GM12878 (cell line): ENCODE results near the gene NSUN5. TPM values are rescaled to one million over a fixed set of nuclear protein-coding genes. Genes with fewer than 3 reads are reported as not detected.

ENCODE experiments used
- ATAC-seq: fragments of 200-7000 bp; cut with Tn5 transposase; 3 replicates; pipeline ENCODE4 v1.9.1; 2020; ENCODE audit warnings: mild to moderate bottlenecking, moderate library complexity
- BruUV-seq: library from RNA; stranded (reverse); fragments of 400-500 nt; replicated peaks from 2 replicates; lab custom pipeline; 2021; lab: Mats Ljungman, UMichigan
- CTCF ChIA-PET: fragments of 300-600 bp; sonication (Branson Sonifier 250); formaldehyde crosslinking; extraction: SDS; loops from one replicate; lab custom pipeline; 2021; ENCODE audit warnings: inconsistent platforms; lab: Yijun Ruan, JAX
- POLR2A ChIA-PET: fragments of 350-600 bp; formaldehyde crosslinking; extraction: SDS; loops from one replicate; lab custom pipeline; 2021; ENCODE audit warnings: inconsistent platforms; lab: Charles Lee
- RAD21 ChIA-PET: fragments of 300-600 bp; sonication (Branson Sonifier 250); formaldehyde crosslinking; loops from one replicate; lab custom pipeline; 2023; ENCODE audit warnings: antibody characterized with exemption; ENCODE audit not compliant: unreplicated experiment; lab: Charles Lee
- SMC1A ChIA-PET: fragments of 300-600 bp; sonication (Branson Sonifier 250); formaldehyde crosslinking; loops from one replicate; lab custom pipeline; 2023; ENCODE audit not compliant: unreplicated experiment, uncharacterized antibody; lab: Charles Lee
- DNase-seq: peaks from one replicate; pipeline ENCODE4 v3.0.0-alpha.2; 2011; ENCODE audit warnings: low read depth, low spot score
- FAIRE-seq: peaks from 3 replicates; lab custom pipeline; 2011; peaks lifted over from hg19 to GRCh38; lab: Jason Lieb, UNC
- H2AFZ ChIP-seq: 2 replicates; pipeline ENCODE4 v1.6.0; 2011; ENCODE audit warnings: low read depth, low read length, control low read depth; ENCODE audit not compliant: control insufficient read depth
- H3K27ac ChIP-seq: 2 replicates; pipeline ENCODE4 v1.5.1; 2011; ENCODE audit warnings: control low read depth; ENCODE audit not compliant: control insufficient read depth, insufficient read depth
- H3K27me3 ChIP-seq, 2 experiments: replicated peaks in 1 of 2; 2 replicates each; pipeline versions ENCODE4 v1.6.0 to v1.6.1; 2011; ENCODE audit warnings: low read length in 1 of 2; ENCODE audit not compliant: control insufficient read depth in 2 of 2, insufficient read depth in 2 of 2
- H3K36me3 ChIP-seq, 2 experiments: 2 replicates each; pipeline ENCODE4 v1.5.1; 2011; ENCODE audit warnings: low read length in 1 of 2; ENCODE audit not compliant: control insufficient read depth in 2 of 2, insufficient read depth in 2 of 2
- H3K4me1 ChIP-seq: 2 replicates; pipeline ENCODE4 v1.6.1; 2011; ENCODE audit warnings: mild to moderate bottlenecking, low read length, moderate library complexity, mixed read lengths; ENCODE audit not compliant: control insufficient read depth, insufficient read depth
- H3K4me2 ChIP-seq: 2 replicates; pipeline ENCODE4 v1.6.0; 2011; ENCODE audit warnings: control low read depth; ENCODE audit not compliant: control insufficient read depth, insufficient read depth
- H3K4me3 ChIP-seq: fragments of 200-600 bp; sonication (generic); 2 replicates; pipeline ENCODE4 v1.5.1; 2016
- H3K79me2 ChIP-seq: 2 replicates; pipeline ENCODE4 v1.6.0; 2011; ENCODE audit warnings: low read length; ENCODE audit not compliant: control insufficient read depth, insufficient read depth
- H3K9ac ChIP-seq: 2 replicates; pipeline ENCODE4 v1.8.0; 2011; ENCODE audit warnings: low read length, control low read depth, mixed read lengths; ENCODE audit not compliant: control insufficient read depth, insufficient read depth
- H3K9me3 ChIP-seq: replicated peaks from 3 replicates; pipeline ENCODE4 v1.5.1; 2011; ENCODE audit warnings: mild to moderate bottlenecking, low read length; ENCODE audit not compliant: control insufficient read depth, insufficient read depth
- H4K20me1 ChIP-seq: 2 replicates; pipeline ENCODE4 v1.6.0; 2011; ENCODE audit not compliant: control insufficient read depth, insufficient read depth
- ASH2L ChIP-seq: fragments of 300-600, 200-600 bp; sonication (generic); IDR thresholded peaks from 2 replicates; pipeline ENCODE4 v1.6.1; 2017; ENCODE audit warnings: low read depth, mild to moderate bottlenecking, borderline replicate concordance
- CBX3 ChIP-seq: fragments of 200-600 bp; sonication (generic); IDR thresholded peaks from 2 replicates; pipeline ENCODE4 v1.6.1; 2016; ENCODE audit warnings: low read depth, borderline replicate concordance
- ESRRA ChIP-seq: IDR thresholded peaks from 2 replicates; pipeline ENCODE4 v1.6.1; 2012; ENCODE audit warnings: mild to moderate bottlenecking, low read length, improper control_type of control experiment
- KAT2A ChIP-seq: conservative IDR thresholded peaks from 2 replicates; pipeline ENCODE4 v1.6.1; 2011; ENCODE audit warnings: low read depth, low read length; ENCODE audit not compliant: control insufficient read depth
- NR2C1 ChIP-seq: fragments of 450-650 bp; IDR thresholded peaks from 2 replicates; pipeline ENCODE4 v1.6.1; 2017; ENCODE audit warnings: antibody characterized with exemption, mild to moderate bottlenecking, moderate library complexity
- PAX8 ChIP-seq: fragments of 450-650 bp; IDR thresholded peaks from 2 replicates; pipeline ENCODE4 v1.6.1; 2017; ENCODE audit warnings: mild to moderate bottlenecking, moderate library complexity
- RFX5 ChIP-seq: IDR thresholded peaks from 2 replicates; pipeline ENCODE4 v1.6.1; 2011; ENCODE audit warnings: low read depth, low read length, improper control_type of control experiment
- SMAD1 ChIP-seq: fragments of 450-650 bp; IDR thresholded peaks from 2 replicates; pipeline ENCODE4 v1.6.1; 2018; ENCODE audit warnings: mild to moderate bottlenecking, low read depth; ENCODE audit not compliant: partially characterized antibody
- SPI1 ChIP-seq: IDR thresholded peaks from 2 replicates; pipeline ENCODE4 v1.6.1; 2011; ENCODE audit warnings: low read depth, mild to moderate bottlenecking, low read length, moderate library complexity, borderline replicate concordance; ENCODE audit not compliant: insufficient read depth
- STAT1 ChIP-seq: fragments of 450-650 bp; conservative IDR thresholded peaks from 2 replicates; pipeline ENCODE4 v1.6.1; 2014; ENCODE audit warnings: antibody characterized with exemption, mild to moderate bottlenecking
- STAT3 ChIP-seq: IDR thresholded peaks from 2 replicates; pipeline ENCODE4 v1.6.1; 2011; ENCODE audit warnings: low read depth, low read length, improper control_type of control experiment
- TARDBP ChIP-seq: IDR thresholded peaks from 2 replicates; pipeline ENCODE4 v1.6.1; 2016; ENCODE audit warnings: borderline replicate concordance
- TCF12 ChIP-seq: IDR thresholded peaks from 2 replicates; pipeline ENCODE4 v1.6.1; 2011; ENCODE audit warnings: low read depth, mild to moderate bottlenecking, low read length
- ZNF207 ChIP-seq: fragments of 450-650 bp; IDR thresholded peaks from 2 replicates; pipeline ENCODE4 v1.6.1; 2014; ENCODE audit warnings: antibody characterized with exemption, mild to moderate bottlenecking, borderline replicate concordance
- WGBS: methylation state at CpG from one replicate; pipeline ENCODE4 v1.1.6; 2016; ENCODE audit warnings: low lambda C conversion rate; ENCODE audit not compliant: insufficient replicate concordance, insufficient coverage; ENCODE audit errors: missing lambda C conversion rate; 5-methylcytosine and 5-hydroxymethylcytosine counted together
- in situ Hi-C: fragments of 300-500 bp; cut with MboI; formaldehyde crosslinking; loops from 9 replicates; pipeline ENCODE4 v1.14.3; 2018; ENCODE audit warnings: mixed read lengths
- intact Hi-C: fragments of 100-400 bp; cut with micrococcal nuclease; formaldehyde crosslinking; loops from one replicate; pipeline ENCODE4 v1.14.2; 2022; ENCODE audit not compliant: unreplicated experiment
- polyA plus RNA-seq, 11 experiments: library from polyadenylated mRNA; depleted of rRNA in 4 of 11; unstranded in 6 of 11; stranded (reverse) in 5 of 11; fragments of >200 nt; fragmentation: Nextera tagmentation in 4 of 11; fragmentation: Illumina TruSeq in 1 of 11; extraction: Ambion mirVana in 4 of 11; extraction: Trizol in 1 of 11; gene quantifications; 1 replicate in 1 of 11; 2 replicates in 10 of 11; pipeline versions ENCODE4 v1.2.1 to v1.2.3, GENCODE V29; 2011 to 2016; ENCODE audit warnings: inconsistent platforms in 2 of 11, missing spikeins in 2 of 11, low read depth in 1 of 11
- total RNA-seq, 4 experiments: library from RNA; depleted of rRNA in 3 of 4; stranded (reverse); fragments of >200 nt in 3 of 4; fragmentation: Illumina TruSeq in 1 of 4; extraction: Trizol in 1 of 4; gene quantifications; 2 replicates each; pipeline versions ENCODE4 v1.2.1 to v1.2.3, GENCODE V29; 2013 to 2021
- TF ChIP-seq, protein P1 (sequence below): IDR thresholded peaks from 2 replicates; pipeline ENCODE4 v1.6.1; 2011; ENCODE audit warnings: low read depth, mild to moderate bottlenecking, low read length, moderate library complexity, borderline replicate concordance; ENCODE audit errors: extremely low read depth
- TF ChIP-seq, protein P2 (sequence below): fragments of 450-650 bp; IDR thresholded peaks from 2 replicates; pipeline ENCODE4 v1.6.1; 2017; ENCODE audit warnings: mild to moderate bottlenecking, moderate library complexity
- TF ChIP-seq, protein P3 (sequence below): fragments of 450-650 bp; IDR thresholded peaks from 2 replicates; pipeline ENCODE4 v1.6.1; 2017; ENCODE audit warnings: low read depth, mild to moderate bottlenecking, moderate library complexity
- TF ChIP-seq, protein P4 (sequence below): IDR thresholded peaks from 2 replicates; pipeline ENCODE4 v1.6.1; 2012; ENCODE audit warnings: low read depth, low read length, improper control_type of control experiment

The NSUN5 gene
- total and polyA plus RNA-seq, 10 of the 15 experiments (the other 5 are each of a cell fraction or from before 2014, with no cell fraction given) = 2.0 to 63.4 (median 38.2) TPM

DNA sequence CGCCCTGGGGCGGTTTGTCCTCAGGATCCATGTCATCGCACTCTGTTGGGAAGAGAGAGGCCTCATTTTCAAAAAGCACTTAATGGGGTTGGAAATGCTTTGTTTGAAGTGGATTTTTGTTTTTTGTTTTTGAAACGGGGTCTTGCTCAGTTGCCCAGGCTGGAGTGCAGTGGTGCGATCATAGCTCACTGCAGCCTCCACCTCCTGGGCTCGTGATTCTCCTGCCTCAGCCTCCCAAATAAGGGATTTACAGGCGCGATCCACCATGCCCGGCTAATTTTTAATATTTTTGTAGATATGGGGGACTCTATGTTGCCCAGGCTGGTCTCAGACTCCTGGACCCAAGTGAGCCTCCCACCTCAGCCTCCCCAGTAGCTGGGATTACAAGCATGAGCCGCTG is 20.1 kb upstream of the NSUN5 start:
- ChIA-PET POLR2A (no interaction called here), SMC1A (no interaction called here), RAD21 (no interaction called here), CTCF (interaction anchor here (1.7 kb wide), 1 partner anchor 123 kb away, joined by 5 read pairs; no protein-coding TSS in a partner anchor)
- DNase-seq (no peak), ATAC-seq (no peak), FAIRE-seq (no peak)
- no peak overlapping the region for H3K4me3 ChIP-seq
- no peaks in the 10 kb centered on the region for H3K36me3 ChIP-seq
- no peak overlapping the region for H3K4me2 ChIP-seq
- H3K9me3 ChIP-seq = no peaks in the 10 kb centered on the region
- intact Hi-C loops (no loop called here), in situ Hi-C loops (no loop called here)
- H2AFZ ChIP-seq = no peak overlapping the region
- no peak overlapping the region for H3K27ac ChIP-seq
- H3K27me3 ChIP-seq = peaks cover 0 to 3% of the 10 kb centered on the region in 2 experiments; a peak in 2 of 4 replicates
- H4K20me1 ChIP-seq = no peaks in the 10 kb centered on the region
- BruUV-seq = no TSS peak
- WGBS = 76% methylated on average over 10 of the region's 10 CpGs
- peaks cover 3% of the 10 kb centered on the region for H3K4me1 ChIP-seq
- no peak overlapping the region for H3K9ac ChIP-seq
- H3K79me2 ChIP-seq = no peaks in the 10 kb centered on the region
- TF ChIP-seq ZNF207 (no peak), CBX3 (no peak), STAT1 (no peak), KAT2A (no peak), PAX8 (no peak), NR2C1 (no peak), RFX5 (no peak), TCF12 (no peak), ESRRA (no peak), SPI1 (no peak), TARDBP (no peak), ASH2L (no peak), STAT3 (no peak), SMAD1 (no peak)
- TF ChIP-seq, protein P1, sequence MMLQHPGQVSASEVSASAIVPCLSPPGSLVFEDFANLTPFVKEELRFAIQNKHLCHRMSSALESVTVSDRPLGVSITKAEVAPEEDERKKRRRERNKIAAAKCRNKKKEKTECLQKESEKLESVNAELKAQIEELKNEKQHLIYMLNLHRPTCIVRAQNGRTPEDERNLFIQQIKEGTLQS = no peak
- TF ChIP-seq, protein P2, sequence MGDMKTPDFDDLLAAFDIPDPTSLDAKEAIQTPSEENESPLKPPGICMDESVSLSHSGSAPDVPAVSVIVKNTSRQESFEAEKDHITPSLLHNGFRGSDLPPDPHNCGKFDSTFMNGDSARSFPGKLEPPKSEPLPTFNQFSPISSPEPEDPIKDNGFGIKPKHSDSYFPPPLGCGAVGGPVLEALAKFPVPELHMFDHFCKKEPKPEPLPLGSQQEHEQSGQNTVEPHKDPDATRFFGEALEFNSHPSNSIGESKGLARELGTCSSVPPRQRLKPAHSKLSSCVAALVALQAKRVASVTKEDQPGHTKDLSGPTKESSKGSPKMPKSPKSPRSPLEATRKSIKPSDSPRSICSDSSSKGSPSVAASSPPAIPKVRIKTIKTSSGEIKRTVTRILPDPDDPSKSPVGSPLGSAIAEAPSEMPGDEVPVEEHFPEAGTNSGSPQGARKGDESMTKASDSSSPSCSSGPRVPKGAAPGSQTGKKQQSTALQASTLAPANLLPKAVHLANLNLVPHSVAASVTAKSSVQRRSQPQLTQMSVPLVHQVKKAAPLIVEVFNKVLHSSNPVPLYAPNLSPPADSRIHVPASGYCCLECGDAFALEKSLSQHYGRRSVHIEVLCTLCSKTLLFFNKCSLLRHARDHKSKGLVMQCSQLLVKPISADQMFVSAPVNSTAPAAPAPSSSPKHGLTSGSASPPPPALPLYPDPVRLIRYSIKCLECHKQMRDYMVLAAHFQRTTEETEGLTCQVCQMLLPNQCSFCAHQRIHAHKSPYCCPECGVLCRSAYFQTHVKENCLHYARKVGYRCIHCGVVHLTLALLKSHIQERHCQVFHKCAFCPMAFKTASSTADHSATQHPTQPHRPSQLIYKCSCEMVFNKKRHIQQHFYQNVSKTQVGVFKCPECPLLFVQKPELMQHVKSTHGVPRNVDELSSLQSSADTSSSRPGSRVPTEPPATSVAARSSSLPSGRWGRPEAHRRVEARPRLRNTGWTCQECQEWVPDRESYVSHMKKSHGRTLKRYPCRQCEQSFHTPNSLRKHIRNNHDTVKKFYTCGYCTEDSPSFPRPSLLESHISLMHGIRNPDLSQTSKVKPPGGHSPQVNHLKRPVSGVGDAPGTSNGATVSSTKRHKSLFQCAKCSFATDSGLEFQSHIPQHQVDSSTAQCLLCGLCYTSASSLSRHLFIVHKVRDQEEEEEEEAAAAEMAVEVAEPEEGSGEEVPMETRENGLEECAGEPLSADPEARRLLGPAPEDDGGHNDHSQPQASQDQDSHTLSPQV = no peak
- TF ChIP-seq, protein P3, sequence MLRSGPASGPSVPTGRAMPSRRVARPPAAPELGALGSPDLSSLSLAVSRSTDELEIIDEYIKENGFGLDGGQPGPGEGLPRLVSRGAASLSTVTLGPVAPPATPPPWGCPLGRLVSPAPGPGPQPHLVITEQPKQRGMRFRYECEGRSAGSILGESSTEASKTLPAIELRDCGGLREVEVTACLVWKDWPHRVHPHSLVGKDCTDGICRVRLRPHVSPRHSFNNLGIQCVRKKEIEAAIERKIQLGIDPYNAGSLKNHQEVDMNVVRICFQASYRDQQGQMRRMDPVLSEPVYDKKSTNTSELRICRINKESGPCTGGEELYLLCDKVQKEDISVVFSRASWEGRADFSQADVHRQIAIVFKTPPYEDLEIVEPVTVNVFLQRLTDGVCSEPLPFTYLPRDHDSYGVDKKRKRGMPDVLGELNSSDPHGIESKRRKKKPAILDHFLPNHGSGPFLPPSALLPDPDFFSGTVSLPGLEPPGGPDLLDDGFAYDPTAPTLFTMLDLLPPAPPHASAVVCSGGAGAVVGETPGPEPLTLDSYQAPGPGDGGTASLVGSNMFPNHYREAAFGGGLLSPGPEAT = no peak
- TF ChIP-seq, protein P4, sequence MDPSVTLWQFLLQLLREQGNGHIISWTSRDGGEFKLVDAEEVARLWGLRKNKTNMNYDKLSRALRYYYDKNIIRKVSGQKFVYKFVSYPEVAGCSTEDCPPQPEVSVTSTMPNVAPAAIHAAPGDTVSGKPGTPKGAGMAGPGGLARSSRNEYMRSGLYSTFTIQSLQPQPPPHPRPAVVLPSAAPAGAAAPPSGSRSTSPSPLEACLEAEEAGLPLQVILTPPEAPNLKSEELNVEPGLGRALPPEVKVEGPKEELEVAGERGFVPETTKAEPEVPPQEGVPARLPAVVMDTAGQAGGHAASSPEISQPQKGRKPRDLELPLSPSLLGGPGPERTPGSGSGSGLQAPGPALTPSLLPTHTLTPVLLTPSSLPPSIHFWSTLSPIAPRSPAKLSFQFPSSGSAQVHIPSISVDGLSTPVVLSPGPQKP = no peak
